ENCODE measurements around the gene PEPD. TPM values are rescaled to one million over a fixed set of nuclear protein-coding genes. Genes with fewer than 3 reads are reported as not detected.

The PEPD gene
- total and polyA plus RNA-seq, 2 experiments from 2014 or later: 141 to 175 TPM

GRCh38 chr19:33390908-33391630 is 130.5 kb downstream of the PEPD start:
- 90% methylated on average over 24 of the region's 24 CpGs for WGBS (ENCODE audit: low lambda C conversion rate, missing lambda C conversion rate)
- Histone ChIP-seq H4K20me1 (ENCODE audit: insufficient read depth, poor library complexity, severe bottlenecking) (peaks cover 9% of the 10 kb centered on the region), H3K27ac (peak overlapping the region; percentile 90)

DNA sequence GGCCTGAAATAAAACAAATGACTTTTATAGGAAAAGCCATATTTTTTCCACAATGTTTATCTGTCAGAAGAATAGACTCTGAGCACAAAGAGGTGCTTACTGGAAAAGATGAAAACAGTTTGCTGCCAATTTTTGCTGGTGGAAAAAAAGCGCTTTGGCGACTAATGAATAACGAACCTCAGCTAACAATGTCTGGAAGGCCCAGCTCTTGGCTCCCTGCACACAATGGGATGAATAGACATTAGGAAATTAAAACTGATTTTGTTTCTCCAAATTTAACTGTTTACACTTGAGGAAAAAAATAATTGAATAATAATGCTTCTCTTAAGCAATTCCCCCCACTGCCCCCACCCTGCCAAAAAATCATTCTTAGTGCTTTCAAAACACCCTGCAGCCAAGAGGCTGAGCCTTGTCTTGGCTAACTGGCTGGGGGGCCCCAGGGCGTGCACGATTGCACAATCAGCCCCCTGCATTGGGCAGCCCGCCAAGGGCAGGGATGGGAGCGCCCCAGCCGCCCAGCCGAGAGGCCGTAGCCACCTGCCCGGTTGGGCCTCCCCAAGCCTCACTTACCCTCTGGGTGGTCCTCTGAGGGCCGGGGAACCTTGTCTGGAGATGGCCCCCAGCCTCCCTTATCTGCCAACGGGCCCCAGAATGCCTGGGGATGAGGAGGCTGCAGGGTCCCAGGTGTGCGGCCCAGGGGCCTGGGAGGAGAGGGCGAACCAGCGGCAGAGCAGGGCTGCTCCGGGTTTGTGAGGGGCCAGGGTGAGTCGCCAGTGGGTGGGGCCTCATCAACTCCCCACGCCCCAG is 131.3 kb downstream of the PEPD start:
- H3K4me3 ChIP-seq: no peak overlapping the region
- peaks cover 17% of the 10 kb centered on the region for H4K20me1 ChIP-seq (ENCODE audit: insufficient read depth, poor library complexity, severe bottlenecking)

More at GRCh38 chr19:33390908-33391630, 130.5 kb downstream of the PEPD start:
- H3K27me3 ChIP-seq: no peaks in the 10 kb centered on the region
- H2AFZ ChIP-seq: no peak overlapping the region
- H3K4me3 ChIP-seq: no peak overlapping the region
- H3K79me2 ChIP-seq: peaks cover 35% of the 10 kb centered on the region
- no peak for DNase-seq (ENCODE audit: low spot score)
- no peaks in the 10 kb centered on the region for H3K36me3 ChIP-seq (replicated peaks; ENCODE audit: insufficient read depth, low read depth)
- H3K4me1 ChIP-seq (ENCODE audit: insufficient read depth): peaks cover 59% of the 10 kb centered on the region
- H3K9me2 ChIP-seq (replicated peaks; ENCODE audit: insufficient read depth): no peaks in the 10 kb centered on the region
- H3K4me2 ChIP-seq: peak overlapping the region; percentile 57
- H3K9me3 ChIP-seq (ENCODE audit: low read depth): no peaks in the 10 kb centered on the region
- TF ChIP-seq EZH2 (IDR thresholded peaks at IDR 0.05; ENCODE audit: borderline replicate concordance) (no peak), EZH2phosphoT487 (IDR thresholded peaks at IDR 0.05; ENCODE audit: low read depth, severe bottlenecking, unreplicated experiment) (no peak)
- TF ChIP-seq, protein P1, sequence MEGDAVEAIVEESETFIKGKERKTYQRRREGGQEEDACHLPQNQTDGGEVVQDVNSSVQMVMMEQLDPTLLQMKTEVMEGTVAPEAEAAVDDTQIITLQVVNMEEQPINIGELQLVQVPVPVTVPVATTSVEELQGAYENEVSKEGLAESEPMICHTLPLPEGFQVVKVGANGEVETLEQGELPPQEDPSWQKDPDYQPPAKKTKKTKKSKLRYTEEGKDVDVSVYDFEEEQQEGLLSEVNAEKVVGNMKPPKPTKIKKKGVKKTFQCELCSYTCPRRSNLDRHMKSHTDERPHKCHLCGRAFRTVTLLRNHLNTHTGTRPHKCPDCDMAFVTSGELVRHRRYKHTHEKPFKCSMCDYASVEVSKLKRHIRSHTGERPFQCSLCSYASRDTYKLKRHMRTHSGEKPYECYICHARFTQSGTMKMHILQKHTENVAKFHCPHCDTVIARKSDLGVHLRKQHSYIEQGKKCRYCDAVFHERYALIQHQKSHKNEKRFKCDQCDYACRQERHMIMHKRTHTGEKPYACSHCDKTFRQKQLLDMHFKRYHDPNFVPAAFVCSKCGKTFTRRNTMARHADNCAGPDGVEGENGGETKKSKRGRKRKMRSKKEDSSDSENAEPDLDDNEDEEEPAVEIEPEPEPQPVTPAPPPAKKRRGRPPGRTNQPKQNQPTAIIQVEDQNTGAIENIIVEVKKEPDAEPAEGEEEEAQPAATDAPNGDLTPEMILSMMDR (IDR thresholded peaks at IDR 0.05; ENCODE audit: poor library complexity): no peak

DNA sequence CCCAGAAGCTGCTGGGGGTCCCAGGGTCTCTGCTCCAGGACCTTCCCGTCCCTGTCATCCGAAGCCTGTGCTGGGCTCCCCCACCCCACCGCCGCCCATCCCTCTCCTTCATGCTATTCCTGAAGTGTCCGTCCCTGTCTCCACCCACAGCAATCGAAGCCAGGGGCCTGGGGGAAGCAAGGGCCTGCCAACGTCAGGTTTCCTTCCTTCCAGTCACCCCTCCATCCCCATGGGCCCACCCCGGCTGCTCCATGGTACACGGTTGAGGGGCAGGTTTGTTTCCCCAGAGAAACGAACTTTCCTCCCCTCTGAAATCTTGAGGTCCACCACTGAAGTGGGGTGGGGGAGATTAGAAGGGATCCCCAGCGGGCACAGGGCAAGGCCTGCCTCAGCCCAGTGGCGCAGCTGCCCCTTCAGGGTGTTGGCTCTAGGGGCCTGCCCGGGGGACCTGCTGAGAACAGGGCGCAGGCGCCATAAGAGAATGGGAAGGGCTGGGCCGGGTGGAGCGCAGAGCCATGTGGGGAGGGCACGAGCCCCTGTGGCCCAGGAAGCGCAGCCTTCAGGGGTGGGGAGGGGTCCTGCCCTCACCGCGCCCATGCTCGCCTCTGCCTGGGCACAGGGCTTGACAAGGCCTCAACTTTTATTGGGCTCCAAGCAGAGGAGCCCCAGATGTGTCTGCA is 132.0 kb downstream of the PEPD start:
- H4K20me1 ChIP-seq (ENCODE audit: insufficient read depth, poor library complexity, severe bottlenecking): peaks cover 23% of the 10 kb centered on the region
- no peaks in the 10 kb centered on the region for H3K9me2 ChIP-seq (replicated peaks; ENCODE audit: insufficient read depth)
- peaks cover 59% of the 10 kb centered on the region for H3K4me1 ChIP-seq (ENCODE audit: insufficient read depth)

More for the DNA sequence above, 131.3 kb downstream of the PEPD start:
- Histone ChIP-seq H3K9me3 (ENCODE audit: low read depth) (no peaks in the 10 kb centered on the region), H3K36me3 (replicated peaks; ENCODE audit: insufficient read depth, low read depth) (no peaks in the 10 kb centered on the region), H3K79me2 (peaks cover 43% of the 10 kb centered on the region), H3K27ac (peak overlapping the region; percentile 90), H3K4me2 (peak overlapping the region; percentile 57), H3K4me1 (ENCODE audit: insufficient read depth) (peaks cover 59% of the 10 kb centered on the region), H2AFZ (no peak overlapping the region), H3K27me3 (no peaks in the 10 kb centered on the region), H3K9me2 (replicated peaks; ENCODE audit: insufficient read depth) (no peaks in the 10 kb centered on the region)
- no peak for DNase-seq (ENCODE audit: low spot score)
- TF ChIP-seq, protein P1 (IDR thresholded peaks at IDR 0.05; ENCODE audit: poor library complexity): no peak
- TF ChIP-seq EZH2 (IDR thresholded peaks at IDR 0.05; ENCODE audit: borderline replicate concordance) (no peak), EZH2phosphoT487 (IDR thresholded peaks at IDR 0.05; ENCODE audit: low read depth, severe bottlenecking, unreplicated experiment) (no peak)
- 66% methylated on average over 19 of the region's 19 CpGs for WGBS (ENCODE audit: low lambda C conversion rate, missing lambda C conversion rate)

More for the DNA sequence above, 132.0 kb downstream of the PEPD start:
- WGBS (ENCODE audit: low lambda C conversion rate, missing lambda C conversion rate): 82% methylated on average over 22 of the region's 22 CpGs
- Histone ChIP-seq H3K27me3 (no peaks in the 10 kb centered on the region), H3K27ac (peak overlapping the region; percentile 90), H3K4me3 (no peak overlapping the region), H3K79me2 (peaks cover 50% of the 10 kb centered on the region), H3K9me3 (ENCODE audit: low read depth) (no peaks in the 10 kb centered on the region), H2AFZ (no peak overlapping the region), H3K4me2 (peak overlapping the region; percentile 57), H3K36me3 (replicated peaks; ENCODE audit: insufficient read depth, low read depth) (no peaks in the 10 kb centered on the region)
- TF ChIP-seq, protein P1 (IDR thresholded peaks at IDR 0.05; ENCODE audit: poor library complexity): no peak
- no peak for TF ChIP-seq EZH2phosphoT487 (IDR thresholded peaks at IDR 0.05; ENCODE audit: low read depth, severe bottlenecking, unreplicated experiment)
- DNase-seq (ENCODE audit: low spot score): no peak

Measured in hepatocyte (in vitro differentiated cells).